Nephron (organoid): Measurements from ENCODE around the gene ARID1A.

Experiments
- H3K27ac Mint-ChIP-seq, 3 experiments: 2 replicates each; pipeline ENCODE4 v1.8.0; 2020; ENCODE audit warnings: mixed read lengths in 3 of 3, mild to moderate bottlenecking in 2 of 3, moderate library complexity in 1 of 3
- H3K27me3 Mint-ChIP-seq: 2 replicates; pipeline ENCODE4 v1.8.0; 2021; ENCODE audit warnings: low read depth, mild to moderate bottlenecking, moderate library complexity, mixed read lengths
- H3K36me3 Mint-ChIP-seq: 2 replicates; pipeline ENCODE4 v1.8.0; 2020; ENCODE audit warnings: low read depth, mixed read lengths
- H3K4me1 Mint-ChIP-seq: 2 replicates; pipeline ENCODE4 v1.8.0; 2020; ENCODE audit warnings: mixed read lengths
- H3K4me3 Mint-ChIP-seq, 3 experiments: 2 replicates each; pipeline ENCODE4 v1.8.0; 2020; ENCODE audit warnings: mild to moderate bottlenecking in 3 of 3, mixed read lengths in 3 of 3, moderate library complexity in 2 of 3
- H3K9me3 Mint-ChIP-seq: 2 replicates; pipeline ENCODE4 v1.8.0; 2020; ENCODE audit warnings: mixed read lengths
- CTCF ChIP-seq, 3 experiments: fragments of 200-600 bp; sonication (generic); IDR thresholded peaks; one replicate each; pipeline ENCODE4 v1.5.0; 2021; ENCODE audit warnings: antibody characterized with exemption in 3 of 3; ENCODE audit not compliant: unreplicated experiment in 3 of 3

The ARID1A gene

GRCh38 chr1:26782521-26783212, 86.9 kb downstream of the ARID1A start:
- TF ChIP-seq CTCF (IDR thresholded peaks at IDR 0.05; ENCODE audit: unreplicated experiment in 3 of 3): no peak
- Mint-ChIP-seq H3K36me3 (peaks cover 49% of the 10 kb centered on the region), H3K27ac (peak overlapping the region; percentile 12 to 100 (median 98)), H3K4me3 (no peak overlapping the region), H3K4me1 (peaks cover 51% of the 10 kb centered on the region), H3K27me3 (peaks cover 7% of the 10 kb centered on the region), H3K9me3 (no peaks in the 10 kb centered on the region)

GRCh38 chr1:26783646-26784022, 87.8 kb downstream of the ARID1A start:
- H3K9me3 Mint-ChIP-seq: no peaks in the 10 kb centered on the region
- TF ChIP-seq CTCF (IDR thresholded peaks at IDR 0.05; ENCODE audit: unreplicated experiment in 3 of 3): no peak
- peaks cover 54% of the 10 kb centered on the region for H3K4me1 Mint-ChIP-seq
- H3K36me3 Mint-ChIP-seq: peaks cover 41% of the 10 kb centered on the region
- H3K27me3 Mint-ChIP-seq: peaks cover 7% of the 10 kb centered on the region
- H3K27ac Mint-ChIP-seq: peak overlapping the region; percentile 98 to 100 (median 100)
- H3K4me3 Mint-ChIP-seq: no peak overlapping the region

GRCh38 chr1:26784023-26784871, 88.4 kb downstream of the ARID1A start:
- Mint-ChIP-seq H3K27ac (peak overlapping the region; percentile 98 to 100 (median 100)), H3K9me3 (no peaks in the 10 kb centered on the region), H3K4me1 (peaks cover 60% of the 10 kb centered on the region), H3K27me3 (peaks cover 7% of the 10 kb centered on the region), H3K36me3 (peaks cover 35% of the 10 kb centered on the region), H3K4me3 (peak overlapping the region in 1 of 3 experiments; percentile 26)
- TF ChIP-seq CTCF (IDR thresholded peaks at IDR 0.05; ENCODE audit: unreplicated experiment in 3 of 3): no peak

- H3K27ac Mint-ChIP-seq: peak overlapping the region; percentile 98 to 100 (median 100)
- H3K4me1 Mint-ChIP-seq: peaks cover 67% of the 10 kb centered on the region
- TF ChIP-seq CTCF (IDR thresholded peaks at IDR 0.05; ENCODE audit: unreplicated experiment in 3 of 3): no peak
- no peaks in the 10 kb centered on the region for H3K9me3 Mint-ChIP-seq
- H3K4me3 Mint-ChIP-seq: peak overlapping the region; percentile 26 to 69 (median 57)
- H3K36me3 Mint-ChIP-seq: peaks cover 29% of the 10 kb centered on the region
- H3K27me3 Mint-ChIP-seq: peaks cover 7% of the 10 kb centered on the region
Observed at GRCh38 chr1:26784886-26785285, 89.1 kb downstream of the ARID1A start.

- no peak for TF ChIP-seq CTCF (IDR thresholded peaks at IDR 0.05; ENCODE audit: unreplicated experiment in 3 of 3)
- H3K27me3 Mint-ChIP-seq: peaks cover 7% of the 10 kb centered on the region
Observed at GRCh38 chr1:26785611-26786436, 90.0 kb downstream of the ARID1A start.

More at GRCh38 chr1:26785611-26786436, 90.0 kb downstream of the ARID1A start:
- peak overlapping the region; percentile 98 to 99 (median 99) for H3K4me3 Mint-ChIP-seq
- peak overlapping the region; percentile 98 to 100 (median 100) for H3K27ac Mint-ChIP-seq
- no peaks in the 10 kb centered on the region for H3K9me3 Mint-ChIP-seq
- H3K36me3 Mint-ChIP-seq: peaks cover 25% of the 10 kb centered on the region
- H3K4me1 Mint-ChIP-seq: peaks cover 68% of the 10 kb centered on the region
